Activated CD4-positive, alpha-beta T cell treated with anti-CD3 and anti-CD28 coated beads for 4 hours (primary cell): Measurements from ENCODE around the gene TEC.

Experiments
- DNase-seq, 2 donors: peaks; one replicate each; pipeline ENCODE4 v3.0.0-alpha.2; 2020

Gene TEC

DNA sequence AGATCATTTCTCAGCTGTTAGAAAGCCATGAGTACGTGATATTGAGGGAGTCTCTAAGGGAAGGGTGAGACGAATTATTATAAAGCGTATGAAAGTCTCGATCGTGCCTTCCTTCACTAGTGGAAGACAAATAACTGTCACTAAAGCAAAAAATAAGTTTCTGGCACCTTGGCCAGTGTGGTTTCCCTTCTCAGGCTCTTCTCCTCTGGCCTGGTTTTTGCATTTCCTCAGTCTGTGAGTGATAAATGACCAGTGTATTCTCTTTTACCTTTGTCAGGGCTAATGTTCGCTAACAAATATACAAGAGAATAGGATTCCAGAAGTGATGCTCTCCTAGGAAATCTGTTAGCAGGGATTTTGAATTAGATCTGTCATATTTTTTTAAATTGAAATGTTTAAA is 155.2 kb downstream of the TEC start:
- DNase-seq: no peak

DNA sequence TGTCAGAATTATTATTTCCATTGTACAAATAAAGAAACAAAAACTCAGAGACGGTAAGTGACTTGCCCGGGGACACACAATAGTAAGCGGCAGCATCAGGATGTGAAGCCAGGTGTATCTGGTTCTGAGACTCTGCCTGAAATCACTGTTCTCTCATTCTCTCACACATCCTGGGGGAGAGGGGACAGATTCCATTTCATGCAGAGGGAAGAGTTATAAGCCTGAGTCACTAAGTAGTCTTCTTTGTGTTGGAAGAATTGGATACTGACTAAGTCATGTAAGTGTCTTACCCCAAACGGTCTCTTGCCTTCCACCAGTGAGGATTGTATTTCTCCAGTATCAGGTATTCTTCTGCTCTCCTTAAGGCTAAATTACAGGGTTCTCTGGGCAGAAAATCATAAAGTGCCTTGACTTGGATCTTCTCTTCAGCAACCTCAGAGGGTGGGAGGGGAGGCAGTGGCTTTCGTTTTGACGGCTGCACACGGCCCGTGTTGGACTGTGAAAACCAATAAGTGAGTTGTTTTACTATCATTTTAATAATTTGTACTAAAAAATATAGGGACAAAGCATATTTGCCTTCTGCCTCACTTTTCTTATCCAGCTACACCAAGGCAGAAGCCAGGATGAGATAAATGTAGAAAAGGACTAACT is 157.5 kb downstream of the TEC start:
- DNase-seq: no peak

DNA sequence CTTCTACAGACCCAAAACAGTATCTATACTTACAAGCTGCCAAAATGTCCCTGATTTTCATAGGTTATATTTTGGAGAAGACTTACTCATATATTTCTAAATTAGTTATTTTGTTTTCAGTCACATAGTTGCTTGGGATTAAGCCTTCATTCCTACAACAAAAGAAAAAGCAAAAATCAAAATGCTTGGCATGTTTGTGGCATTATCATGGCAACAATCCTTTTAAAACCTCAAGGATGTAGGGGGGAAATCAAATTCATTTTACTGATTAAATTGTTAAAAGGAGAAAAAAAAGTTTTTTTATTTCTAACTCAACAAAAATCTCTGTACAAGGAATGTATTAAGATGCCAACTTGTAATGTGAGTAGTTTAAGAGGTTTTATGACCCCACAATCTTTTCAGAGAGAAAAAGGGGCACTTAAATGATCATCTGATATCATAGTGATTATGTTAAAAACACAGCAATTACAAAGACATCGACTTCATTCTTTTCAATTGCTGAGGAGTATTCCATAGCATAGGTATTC is 159.1 kb downstream of the TEC start:
- no peak for DNase-seq

DNA sequence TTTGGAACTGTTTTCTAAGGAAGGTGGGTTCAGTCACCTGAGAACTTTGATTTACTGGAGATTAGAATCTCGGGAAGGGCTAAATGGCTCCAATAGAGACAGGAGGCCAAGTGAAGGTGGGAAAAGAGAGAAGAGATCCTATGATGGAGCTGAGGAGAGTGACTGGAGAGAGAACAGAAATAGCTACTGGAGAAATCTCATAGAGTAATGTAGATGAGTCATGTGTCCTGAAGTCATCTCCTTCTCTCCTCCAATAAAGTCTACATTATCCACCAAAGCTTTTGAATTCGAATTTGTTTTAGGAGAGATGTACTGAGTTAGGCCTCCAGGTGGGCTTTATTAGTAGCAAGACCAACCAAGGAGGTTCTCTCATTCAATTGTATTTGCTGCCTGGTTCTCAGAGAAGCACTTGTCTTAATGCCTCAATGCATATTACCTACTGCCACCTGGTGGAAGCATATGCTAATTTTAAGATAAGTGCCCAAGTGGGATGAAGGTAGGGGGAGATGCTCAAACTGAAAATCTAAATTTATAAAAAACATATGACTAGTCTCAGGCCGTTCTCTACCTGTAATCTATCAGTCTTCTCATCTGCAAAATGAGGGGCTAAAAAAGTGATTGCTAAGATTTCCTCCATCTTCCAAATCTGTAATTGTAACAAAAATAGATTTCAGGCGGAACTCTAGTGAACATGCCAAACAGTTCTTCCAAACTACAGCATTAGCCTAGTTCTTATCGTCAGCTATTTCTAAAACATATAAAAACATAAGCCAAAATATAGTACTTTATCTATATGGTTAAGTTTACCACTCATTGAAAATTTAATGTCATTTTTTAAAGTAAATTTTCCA is 160.0 kb downstream of the TEC start:
- DNase-seq: peak in 1 of 2 donors; percentile 37

DNA sequence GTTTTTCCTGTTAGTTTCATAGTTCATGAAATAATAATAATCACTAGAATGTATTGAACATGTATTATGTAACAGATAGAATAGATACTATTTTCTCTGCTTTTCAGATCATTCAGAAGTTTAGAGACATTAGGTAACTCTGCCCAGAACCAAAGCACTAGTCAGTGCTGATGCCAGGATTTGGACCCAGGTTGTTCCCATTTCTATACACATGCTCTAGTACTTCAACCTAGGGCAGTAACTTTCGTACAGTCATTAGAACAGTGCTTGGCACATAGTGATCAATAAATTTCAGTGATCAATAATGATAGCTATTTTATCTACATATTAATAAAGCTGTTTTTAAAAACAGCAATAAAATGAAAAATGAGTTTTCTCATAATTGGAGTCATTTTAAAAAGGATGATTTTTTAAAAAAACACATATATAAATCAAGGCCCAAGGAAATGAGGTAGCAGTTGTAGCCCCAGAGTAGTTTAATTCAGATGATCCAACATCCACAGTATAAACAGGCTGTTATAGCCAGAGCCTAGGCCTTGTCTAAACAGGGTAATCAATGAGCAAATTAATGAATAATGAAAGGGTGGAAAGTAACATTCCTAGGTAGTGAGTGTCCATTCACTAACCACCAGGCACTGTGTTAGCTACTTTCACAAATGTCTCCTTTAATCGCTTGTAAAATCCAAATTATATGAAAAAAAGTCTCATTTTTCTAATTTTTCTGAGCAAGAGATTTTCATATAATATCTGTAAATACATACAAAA is 161.1 kb downstream of the TEC start:
- no peak for DNase-seq

DNA sequence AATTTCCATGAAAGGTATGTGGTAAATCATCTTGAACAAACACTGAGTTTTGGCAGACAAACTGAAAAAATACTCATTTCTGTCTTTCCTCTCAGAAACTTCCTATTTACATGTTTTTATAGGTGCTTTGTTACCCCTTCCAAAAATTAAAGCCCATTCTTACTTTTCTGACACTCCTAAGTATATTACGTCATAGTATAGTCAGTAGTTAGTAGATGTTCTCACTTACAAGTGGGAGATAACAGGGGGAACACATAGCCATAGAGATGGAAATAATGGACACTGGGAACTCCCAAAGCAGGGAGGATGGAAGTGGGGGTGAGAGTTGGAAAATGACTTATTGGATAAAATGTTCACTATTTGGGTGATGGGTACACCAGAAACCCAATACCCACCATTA is 164.4 kb downstream of the TEC start:
- DNase-seq: no peak

DNA sequence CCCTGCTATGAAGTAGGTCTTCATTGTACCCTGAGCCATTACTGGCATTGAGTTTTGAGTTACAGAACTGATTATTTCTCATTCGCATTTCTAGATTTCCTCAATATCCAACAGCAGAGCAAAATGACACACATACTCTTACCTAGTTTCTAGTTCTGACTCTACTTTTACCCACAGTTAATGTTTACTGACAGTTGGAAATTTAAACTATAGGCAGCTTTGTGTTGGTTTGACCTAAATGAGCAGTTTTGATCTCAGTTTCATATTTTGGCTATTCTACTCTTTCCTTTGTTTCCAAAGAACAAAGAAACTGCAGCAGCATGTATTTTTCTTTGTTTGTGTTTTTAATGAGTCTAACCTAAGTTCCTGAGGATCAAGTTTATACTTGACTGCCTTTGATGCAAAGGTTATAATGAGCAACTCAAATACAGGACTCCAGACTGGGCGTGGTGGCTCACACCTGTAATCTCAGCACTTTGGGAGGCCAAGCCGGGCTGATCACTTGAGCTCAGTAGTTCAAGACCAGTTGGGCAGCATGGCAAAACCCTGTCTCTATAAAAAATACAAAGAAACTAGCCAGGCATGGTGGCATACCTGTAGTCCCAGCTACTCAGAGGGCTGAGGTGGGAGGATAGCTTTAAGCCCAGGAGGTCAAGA is 166.0 kb downstream of the TEC start:
- DNase-seq: no peak

DNA sequence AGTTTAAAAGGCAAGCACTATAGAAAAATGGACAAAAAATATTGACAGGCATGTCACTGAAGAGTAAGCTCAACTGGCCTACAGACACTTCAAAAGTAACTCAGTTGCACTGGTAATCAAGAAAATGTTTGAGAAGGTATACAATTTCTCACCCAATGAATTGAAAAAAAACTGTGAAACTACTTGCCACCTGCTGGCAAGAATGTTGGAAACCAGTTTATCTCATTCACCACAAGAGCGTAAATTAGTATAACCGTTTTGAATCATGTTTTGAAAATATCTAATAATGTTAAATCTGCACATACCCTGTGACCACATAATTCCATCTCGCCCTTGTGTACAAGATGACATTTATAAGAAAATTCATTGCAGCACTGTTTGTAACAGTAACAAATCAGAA is 167.3 kb downstream of the TEC start:
- DNase-seq: no peak

DNA sequence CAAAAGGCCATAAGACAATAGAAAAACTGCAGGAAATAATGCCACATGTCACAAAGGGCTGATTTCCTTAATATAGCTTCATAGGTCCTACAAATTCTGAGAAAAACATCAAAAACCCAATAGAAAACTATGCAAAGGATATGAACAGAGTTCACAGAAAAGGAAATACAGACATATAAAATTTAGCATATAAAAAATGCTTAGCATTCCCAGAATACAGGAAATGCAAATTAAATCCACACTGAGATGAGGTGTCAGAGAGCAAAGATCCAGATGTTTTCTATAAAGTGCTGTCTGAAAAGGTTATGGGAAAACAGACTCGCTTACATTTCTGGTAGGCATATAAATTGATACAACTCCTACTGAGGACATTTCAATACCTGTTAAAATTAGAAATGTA is 169.4 kb downstream of the TEC start:
- no peak for DNase-seq

DNA sequence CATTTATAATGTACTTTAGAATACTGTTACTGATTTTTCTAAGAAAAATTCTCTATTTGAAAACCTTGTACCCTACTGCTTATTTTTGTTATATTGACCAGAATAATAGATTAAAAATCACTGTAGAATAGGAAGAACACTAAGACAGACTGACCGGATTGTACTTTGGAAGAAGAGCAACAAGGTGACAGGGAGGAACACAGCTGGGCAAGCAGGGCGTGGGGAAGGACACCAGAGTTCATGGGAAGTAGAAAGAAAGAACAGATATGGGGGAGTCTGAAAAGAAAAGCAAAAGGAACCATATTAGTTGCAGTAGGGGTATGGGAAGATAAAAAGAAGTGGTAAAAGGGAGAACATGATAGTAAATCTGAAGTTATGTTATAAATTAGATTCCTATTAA is 174.2 kb downstream of the TEC start:
- no peak for DNase-seq

DNA sequence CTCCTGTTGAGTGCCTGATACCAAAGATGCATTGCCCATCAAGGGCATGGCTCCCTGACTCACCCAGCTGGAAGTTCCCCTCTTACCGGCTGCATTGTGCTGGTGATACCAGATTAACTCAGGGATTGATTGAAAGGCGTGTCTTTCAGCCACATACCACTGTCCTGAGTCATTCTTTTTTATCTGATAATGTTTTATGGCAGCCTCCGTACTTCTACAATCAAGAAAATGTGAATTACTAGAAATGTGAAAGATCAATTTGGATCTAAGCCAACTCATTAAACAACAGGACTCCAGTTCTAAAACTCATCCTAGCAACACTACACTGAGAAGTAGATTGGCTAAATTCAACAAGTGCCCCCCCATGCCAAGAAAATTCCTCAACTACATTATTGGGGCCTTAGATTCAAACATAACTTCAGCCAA is 175.6 kb downstream of the TEC start:
- DNase-seq: no peak

DNA sequence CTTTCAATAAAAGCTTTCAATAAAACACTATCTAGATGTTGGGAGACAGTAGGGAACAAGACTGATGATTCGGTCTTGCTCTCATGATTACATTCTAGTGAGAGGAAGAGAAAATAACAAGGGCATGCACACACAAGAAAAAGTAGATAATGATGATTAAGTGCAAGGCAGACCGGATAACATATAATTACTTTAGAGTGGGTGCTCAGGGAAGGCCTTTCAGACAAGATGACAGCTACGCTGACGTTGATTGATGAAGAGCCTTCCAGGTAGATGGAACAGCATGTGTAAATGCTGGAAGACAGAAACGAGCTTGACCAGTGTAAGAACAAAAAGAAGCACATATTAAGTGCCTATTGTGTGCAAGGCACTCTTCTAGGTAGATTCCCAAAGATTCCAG is 179.0 kb downstream of the TEC start:
- DNase-seq: no peak

DNA sequence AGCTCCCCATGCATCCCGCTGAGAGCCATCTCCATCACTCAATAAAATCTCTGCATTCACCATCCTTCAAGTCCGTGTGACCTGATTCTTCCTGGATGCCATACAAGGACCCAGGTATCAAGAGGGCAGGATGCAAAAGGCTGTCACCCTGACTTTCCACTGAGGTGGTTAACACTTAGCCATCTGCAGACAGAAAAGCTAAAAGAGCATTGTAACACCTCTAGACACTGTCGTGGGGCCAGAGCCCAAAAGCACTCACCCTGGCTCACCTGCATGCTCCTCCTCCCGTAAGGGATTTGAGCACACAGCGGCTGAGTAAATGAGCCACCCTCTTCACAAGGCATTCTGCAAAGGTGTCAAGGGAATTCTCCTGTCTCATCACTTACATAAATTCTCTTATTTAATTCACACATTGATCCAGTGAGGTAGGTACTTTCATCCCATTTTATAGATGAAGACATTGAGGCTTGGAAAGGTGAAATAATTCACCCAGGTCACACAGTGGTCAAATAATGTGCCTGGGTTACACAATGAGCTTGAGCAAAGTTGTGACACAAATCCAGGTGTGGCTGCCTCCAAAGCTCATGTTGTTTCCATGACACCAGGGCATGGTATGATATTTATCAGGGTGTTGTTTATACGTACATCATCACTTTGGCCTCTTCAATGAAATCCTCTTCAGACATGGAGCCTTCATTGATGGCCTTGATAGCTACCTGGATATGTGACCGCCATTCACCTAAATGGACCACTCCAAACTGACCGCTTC is 183.6 kb downstream of the TEC start:
- DNase-seq: no peak
